Glutamatergic neuron (in vitro differentiated cells): ENCODE results near the gene TBC1D19. TPM values are rescaled to one million over a fixed set of nuclear protein-coding genes. Genes with fewer than 3 reads are reported as not detected.

ENCODE experiments used
- DNase-seq: peaks from one replicate; pipeline ENCODE4 v3.0.0; 2022
- H3K27ac Mint-ChIP-seq: one replicate; pipeline ENCODE4 v1.8.0; 2020; ENCODE audit warnings: mild to moderate bottlenecking, mixed read lengths, inconsistent platforms; ENCODE audit not compliant: unreplicated experiment
- H3K27me3 Mint-ChIP-seq: one replicate; pipeline ENCODE4 v1.8.0; 2020; ENCODE audit warnings: mild to moderate bottlenecking, moderate library complexity, mixed read lengths, inconsistent platforms; ENCODE audit not compliant: unreplicated experiment
- H3K36me3 Mint-ChIP-seq: one replicate; pipeline ENCODE4 v1.8.0; 2020; ENCODE audit warnings: mild to moderate bottlenecking, mixed read lengths, inconsistent platforms; ENCODE audit not compliant: unreplicated experiment
- H3K4me1 Mint-ChIP-seq: one replicate; pipeline ENCODE4 v1.8.0; 2020; ENCODE audit warnings: mild to moderate bottlenecking, low read depth, mixed read lengths, inconsistent platforms; ENCODE audit not compliant: unreplicated experiment
- H3K4me3 Mint-ChIP-seq: one replicate; pipeline ENCODE4 v1.8.0; 2020; ENCODE audit warnings: mild to moderate bottlenecking, mixed read lengths, inconsistent platforms; ENCODE audit not compliant: unreplicated experiment
- H3K9me3 Mint-ChIP-seq: one replicate; pipeline ENCODE4 v1.8.0; 2020; ENCODE audit warnings: mild to moderate bottlenecking, moderate library complexity, mixed read lengths, inconsistent platforms; ENCODE audit not compliant: unreplicated experiment
- CTCF ChIP-seq: fragments of 200-600 bp; sonication (generic); IDR thresholded peaks from one replicate; pipeline ENCODE4 v1.5.0; 2021; ENCODE audit not compliant: partially characterized antibody, unreplicated experiment
- total RNA-seq: library from RNA; stranded (reverse); fragmentation: NEBNext Ultra II Directional; extraction: Animal tissue kit (Norgen Biotek cat#: 25700); gene quantifications from one replicate; pipeline ENCODE4 v1.2.1, GENCODE V29; 2021; ENCODE audit not compliant: unreplicated experiment

The TBC1D19 gene
- total RNA-seq, 1 donor from 2014 or later, result 21.2 TPM

GRCh38 chr4:26804451-26804850, 220.6 kb downstream of the TBC1D19 start:
- no peak overlapping the region for H3K27ac Mint-ChIP-seq
- peaks cover 4% of the 10 kb centered on the region for H3K9me3 Mint-ChIP-seq
- H3K36me3 Mint-ChIP-seq, result no peaks in the 10 kb centered on the region
- no peak for TF ChIP-seq CTCF
- H3K4me1 Mint-ChIP-seq, result peaks cover 18% of the 10 kb centered on the region
- no peak overlapping the region for H3K4me3 Mint-ChIP-seq
- DNase-seq, result no peak
- H3K27me3 Mint-ChIP-seq, result no peaks in the 10 kb centered on the region

GRCh38 chr4:26804925-26805324, 221.0 kb downstream of the TBC1D19 start:
- Mint-ChIP-seq H3K27me3 (no peaks in the 10 kb centered on the region), H3K4me3 (no peak overlapping the region), H3K4me1 (peaks cover 18% of the 10 kb centered on the region), H3K9me3 (peaks cover 4% of the 10 kb centered on the region), H3K36me3 (peaks cover 3% of the 10 kb centered on the region), H3K27ac (no peak overlapping the region)
- TF ChIP-seq CTCF, result no peak
- no peak for DNase-seq

Other genes with a start within 250 kb of the TBC1D19 start
- gene CCKAR, start 93.6 kb upstream of the TBC1D19 start, total RNA-seq, result not detected